ENCODE measurements around the gene MYBPC1. TPM values are rescaled to one million over a fixed set of nuclear protein-coding genes. Genes with fewer than 3 reads are reported as not detected.

MYBPC1 gene
- total RNA-seq, 3 donors from 2014 or later, result not detected

- H3K4me1 Mint-ChIP-seq (ENCODE audit: low read depth), result peaks cover 10% of the 10 kb centered on the region
- DNase-seq, result no peak
- H3K27me3 Mint-ChIP-seq (ENCODE audit: low read depth), result no peaks in the 10 kb centered on the region
- ATAC-seq, result no peak
- no peak overlapping the region for H3K4me3 Mint-ChIP-seq
- no peaks in the 10 kb centered on the region for H3K9me3 Mint-ChIP-seq
- no peaks in the 10 kb centered on the region for H3K36me3 Mint-ChIP-seq (ENCODE audit: insufficient read depth)
These were observed 17.6 kb downstream of the MYBPC1 start for GRCh38 chr12:101612160-101612916.

GRCh38 chr12:101616027-101616494, 21.3 kb downstream of the MYBPC1 start:
- no peak overlapping the region for H3K4me3 Mint-ChIP-seq
- no peaks in the 10 kb centered on the region for H3K9me3 Mint-ChIP-seq
- no peak for ATAC-seq
- peaks cover 5% of the 10 kb centered on the region for H3K27me3 Mint-ChIP-seq (ENCODE audit: low read depth)
- H3K4me1 Mint-ChIP-seq (ENCODE audit: low read depth), result peaks cover 10% of the 10 kb centered on the region
- H3K36me3 Mint-ChIP-seq (ENCODE audit: insufficient read depth), result no peaks in the 10 kb centered on the region
- no peak for DNase-seq

- no peak overlapping the region for H3K4me3 Mint-ChIP-seq
- H3K9me3 Mint-ChIP-seq, result no peaks in the 10 kb centered on the region
- no peak for DNase-seq
- no peaks in the 10 kb centered on the region for H3K36me3 Mint-ChIP-seq (ENCODE audit: insufficient read depth)
- peaks cover 5% of the 10 kb centered on the region for H3K27me3 Mint-ChIP-seq (ENCODE audit: low read depth)
- peaks cover 10% of the 10 kb centered on the region for H3K4me1 Mint-ChIP-seq (ENCODE audit: low read depth)
- no peak for ATAC-seq
These were observed 24.4 kb downstream of the MYBPC1 start for GRCh38 chr12:101619026-101619786.

- ATAC-seq, result no peak
- Mint-ChIP-seq H3K9me3 (no peaks in the 10 kb centered on the region), H3K4me3 (no peak overlapping the region), H3K36me3 (ENCODE audit: insufficient read depth) (no peaks in the 10 kb centered on the region), H3K27me3 (ENCODE audit: low read depth) (peaks cover 6% of the 10 kb centered on the region), H3K4me1 (ENCODE audit: low read depth) (peaks cover 10% of the 10 kb centered on the region)
- DNase-seq, result no peak
These were observed 25.3 kb downstream of the MYBPC1 start for GRCh38 chr12:101619858-101620761.

- Mint-ChIP-seq H3K36me3 (ENCODE audit: insufficient read depth) (no peaks in the 10 kb centered on the region), H3K4me1 (ENCODE audit: low read depth) (peaks cover 8% of the 10 kb centered on the region), H3K27me3 (ENCODE audit: low read depth) (peaks cover 6% of the 10 kb centered on the region), H3K4me3 (no peak overlapping the region), H3K9me3 (no peaks in the 10 kb centered on the region)
- ATAC-seq (no peak), DNase-seq (no peak)
These were observed 26.0 kb downstream of the MYBPC1 start for GRCh38 chr12:101620762-101621133.

- ATAC-seq (no peak), DNase-seq (no peak)
- Mint-ChIP-seq H3K4me3 (no peak overlapping the region), H3K27me3 (ENCODE audit: low read depth) (peaks cover 8% of the 10 kb centered on the region), H3K4me1 (ENCODE audit: low read depth) (no peaks in the 10 kb centered on the region), H3K9me3 (no peaks in the 10 kb centered on the region), H3K36me3 (ENCODE audit: insufficient read depth) (no peaks in the 10 kb centered on the region)
These were observed 33.9 kb downstream of the MYBPC1 start for GRCh38 chr12:101628676-101629075.

- Mint-ChIP-seq H3K27me3 (ENCODE audit: low read depth) (peaks cover 9% of the 10 kb centered on the region), H3K4me3 (no peak overlapping the region), H3K4me1 (ENCODE audit: low read depth) (peaks cover 1% of the 10 kb centered on the region), H3K36me3 (ENCODE audit: insufficient read depth) (no peaks in the 10 kb centered on the region), H3K9me3 (no peaks in the 10 kb centered on the region)
- no peak for DNase-seq
- ATAC-seq, result no peak
These were observed 40.0 kb downstream of the MYBPC1 start for GRCh38 chr12:101634724-101635123.

GRCh38 chr12:101637936-101638335, 43.2 kb downstream of the MYBPC1 start:
- DNase-seq (no peak), ATAC-seq (no peak)
- Mint-ChIP-seq H3K36me3 (ENCODE audit: insufficient read depth) (no peaks in the 10 kb centered on the region), H3K4me1 (ENCODE audit: low read depth) (peaks cover 5% of the 10 kb centered on the region), H3K27me3 (ENCODE audit: low read depth) (peaks cover 26% of the 10 kb centered on the region), H3K4me3 (no peak overlapping the region), H3K9me3 (no peaks in the 10 kb centered on the region)

- peaks cover 29% of the 10 kb centered on the region for H3K27me3 Mint-ChIP-seq (ENCODE audit: low read depth)
- H3K36me3 Mint-ChIP-seq (ENCODE audit: insufficient read depth), result no peaks in the 10 kb centered on the region
- ATAC-seq (no peak), DNase-seq (no peak)
- peaks cover 3% of the 10 kb centered on the region for H3K4me1 Mint-ChIP-seq (ENCODE audit: low read depth)
- peak overlapping the region; percentile 27 for H3K4me3 Mint-ChIP-seq
- no peaks in the 10 kb centered on the region for H3K9me3 Mint-ChIP-seq
These were observed 47.6 kb downstream of the MYBPC1 start for GRCh38 chr12:101642115-101643067.

GRCh38 chr12:101647711-101648110, 52.9 kb downstream of the MYBPC1 start:
- ATAC-seq, result no peak
- no peaks in the 10 kb centered on the region for H3K36me3 Mint-ChIP-seq (ENCODE audit: insufficient read depth)
- no peak overlapping the region for H3K4me3 Mint-ChIP-seq

GRCh38 chr12:101648195-101648594, 53.4 kb downstream of the MYBPC1 start:
- DNase-seq (no peak), ATAC-seq (no peak)
- no peaks in the 10 kb centered on the region for H3K9me3 Mint-ChIP-seq
- no peaks in the 10 kb centered on the region for H3K36me3 Mint-ChIP-seq (ENCODE audit: insufficient read depth)
- no peak overlapping the region for H3K4me3 Mint-ChIP-seq
- H3K4me1 Mint-ChIP-seq (ENCODE audit: low read depth), result no peaks in the 10 kb centered on the region
- H3K27me3 Mint-ChIP-seq (ENCODE audit: low read depth), result peaks cover 18% of the 10 kb centered on the region

More at GRCh38 chr12:101647711-101648110, 52.9 kb downstream of the MYBPC1 start:
- no peaks in the 10 kb centered on the region for H3K9me3 Mint-ChIP-seq
- no peak for DNase-seq
- peaks cover 17% of the 10 kb centered on the region for H3K27me3 Mint-ChIP-seq (ENCODE audit: low read depth)
- H3K4me1 Mint-ChIP-seq (ENCODE audit: low read depth), result no peaks in the 10 kb centered on the region

GRCh38 chr12:101650346-101651117, 55.8 kb downstream of the MYBPC1 start:
- no peaks in the 10 kb centered on the region for H3K4me1 Mint-ChIP-seq (ENCODE audit: low read depth)
- H3K36me3 Mint-ChIP-seq (ENCODE audit: insufficient read depth), result no peaks in the 10 kb centered on the region
- H3K9me3 Mint-ChIP-seq, result no peaks in the 10 kb centered on the region
- H3K27me3 Mint-ChIP-seq (ENCODE audit: low read depth), result peaks cover 12% of the 10 kb centered on the region
- no peak overlapping the region for H3K4me3 Mint-ChIP-seq
- ATAC-seq (no peak), DNase-seq (no peak)

GRCh38 chr12:101653030-101653429, 58.3 kb downstream of the MYBPC1 start:
- Mint-ChIP-seq H3K4me3 (no peak overlapping the region), H3K9me3 (no peaks in the 10 kb centered on the region), H3K4me1 (ENCODE audit: low read depth) (no peaks in the 10 kb centered on the region), H3K27me3 (ENCODE audit: low read depth) (peaks cover 12% of the 10 kb centered on the region), H3K36me3 (ENCODE audit: insufficient read depth) (no peaks in the 10 kb centered on the region)
- DNase-seq, result no peak
- no peak for ATAC-seq
